NOMO-1 treated with DMSO at 0.1 percent for 48 hours (cell line): ENCODE data around the gene SRSF3.
"Not testable (repeated sequence)": the region's sequence is repeated elsewhere in the genome, so short reads cannot be mapped to it uniquely, and the experiment has no call there.

Source experiments
- DNase-seq: peaks from one replicate; lab custom pipeline; 2025; ENCODE audit not compliant: unreplicated experiment; lab: John Stamatoyannopoulos, UW

Gene SRSF3

DNA sequence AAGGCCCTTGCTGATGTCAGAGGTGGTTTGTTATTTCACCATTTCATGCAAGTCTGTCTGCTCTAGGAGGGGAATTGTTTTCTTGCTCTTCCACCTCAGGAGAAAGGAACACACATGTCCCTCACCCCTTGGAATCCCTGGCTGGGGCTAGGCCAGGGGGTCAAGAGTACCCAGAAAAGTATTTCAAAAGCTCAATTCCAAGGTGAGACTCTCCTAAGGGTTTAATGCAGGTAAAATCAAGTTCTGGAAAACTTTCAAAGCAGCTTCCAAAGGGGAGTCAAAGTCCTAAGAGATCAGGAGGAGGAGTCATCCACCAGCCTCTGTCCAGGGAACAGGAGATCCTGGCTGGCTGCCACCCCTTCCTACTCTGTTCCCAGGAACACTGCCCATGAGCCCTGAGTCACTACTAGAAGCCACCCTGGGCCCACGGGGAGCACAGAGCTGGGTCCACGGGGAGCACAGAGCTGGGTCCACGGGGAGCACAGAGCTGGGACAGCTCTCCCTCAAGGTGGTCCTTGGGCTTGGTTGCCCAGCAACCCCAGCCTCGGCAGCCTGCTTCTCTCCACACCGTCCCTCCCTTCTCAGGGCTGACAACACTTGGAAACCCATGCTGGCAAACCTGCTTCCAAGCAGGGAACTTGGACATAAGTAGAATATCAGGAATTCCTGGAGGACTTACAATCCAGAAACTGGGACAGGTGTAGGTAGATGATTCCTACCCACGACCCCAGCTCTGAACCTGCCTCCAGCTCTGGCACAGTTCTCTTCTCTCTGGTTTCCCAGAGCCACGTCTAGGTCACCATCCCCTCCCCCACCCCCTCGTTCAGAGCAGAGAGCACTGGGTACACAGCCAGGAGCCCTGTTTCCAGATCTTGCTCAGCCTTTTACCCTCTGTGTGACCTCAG, 49.0 kb downstream of the SRSF3 start:
- no peak for DNase-seq

- DNase-seq = no peak
Measured at GRCh38 chr6:36643977-36644376, 49.8 kb downstream of the SRSF3 start.

DNA sequence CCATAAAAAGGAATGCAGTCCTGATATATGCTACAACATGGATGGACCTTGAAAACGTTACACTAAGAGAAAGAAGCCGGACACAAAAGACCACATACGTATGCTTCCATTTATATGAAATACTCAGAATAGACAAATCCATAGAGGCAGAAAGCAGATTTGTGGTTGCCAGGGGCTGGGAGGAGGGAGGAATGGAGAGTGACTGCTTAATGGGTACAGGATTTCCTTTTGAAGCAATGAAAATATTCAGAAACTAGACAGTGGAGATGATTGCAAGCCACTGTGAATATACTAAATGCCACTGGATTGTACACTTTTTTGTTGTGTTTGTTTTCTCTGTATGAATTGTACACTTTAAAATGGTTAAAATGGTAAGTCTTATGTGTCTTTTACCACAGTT, 54.9 kb downstream of the SRSF3 start:
- no peak for DNase-seq

GRCh38 chr6:36649701-36650484, 55.7 kb downstream of the SRSF3 start:
- peak; percentile 57 for DNase-seq

GRCh38 chr6:36650848-36651478, 56.8 kb downstream of the SRSF3 start:
- DNase-seq = peak; percentile 95

DNA sequence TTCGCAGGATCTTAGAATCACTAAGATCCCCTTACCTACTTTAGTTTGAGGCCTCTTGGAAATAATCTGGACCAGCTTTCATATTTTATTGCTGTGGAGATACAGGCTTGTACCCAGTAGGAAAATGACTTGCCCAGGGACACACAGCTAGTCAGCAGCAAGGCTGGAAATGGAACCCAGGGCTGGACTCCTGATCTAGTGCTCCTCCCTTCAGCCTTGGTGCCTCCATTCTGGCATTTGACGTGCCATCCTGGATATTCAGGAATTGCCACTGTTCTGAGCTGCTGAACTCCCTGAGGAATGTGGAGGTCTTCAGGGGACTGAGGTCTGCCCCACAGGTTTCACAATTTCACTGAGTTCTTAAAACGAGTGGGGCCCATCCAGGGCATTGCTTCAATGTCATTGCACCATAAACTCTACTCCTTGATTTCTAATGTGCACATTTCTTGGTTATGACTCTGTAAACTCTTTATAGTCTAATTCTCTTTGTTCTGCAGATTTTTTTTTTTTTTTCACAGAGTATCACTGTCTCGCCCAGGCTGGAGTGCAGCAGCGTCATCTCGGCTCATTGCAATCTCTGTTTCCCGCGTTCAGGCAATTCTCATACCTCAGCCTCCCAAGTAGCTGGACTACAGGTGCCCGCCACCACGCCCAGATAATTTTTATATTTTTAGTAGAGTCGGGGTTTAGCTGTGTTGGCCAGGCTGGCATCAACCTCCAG, 57.7 kb downstream of the SRSF3 start:
- peak; percentile 61 for DNase-seq

- not testable (repeated sequence) for DNase-seq
Measured at GRCh38 chr6:36654469-36654868, 60.3 kb downstream of the SRSF3 start.
